ENCODE measurements around the gene RBM39.
"Not testable (repeated sequence)": the region's sequence is repeated elsewhere in the genome, so short reads cannot be mapped to it uniquely, and the experiment has no call there.

Gene RBM39

DNA sequence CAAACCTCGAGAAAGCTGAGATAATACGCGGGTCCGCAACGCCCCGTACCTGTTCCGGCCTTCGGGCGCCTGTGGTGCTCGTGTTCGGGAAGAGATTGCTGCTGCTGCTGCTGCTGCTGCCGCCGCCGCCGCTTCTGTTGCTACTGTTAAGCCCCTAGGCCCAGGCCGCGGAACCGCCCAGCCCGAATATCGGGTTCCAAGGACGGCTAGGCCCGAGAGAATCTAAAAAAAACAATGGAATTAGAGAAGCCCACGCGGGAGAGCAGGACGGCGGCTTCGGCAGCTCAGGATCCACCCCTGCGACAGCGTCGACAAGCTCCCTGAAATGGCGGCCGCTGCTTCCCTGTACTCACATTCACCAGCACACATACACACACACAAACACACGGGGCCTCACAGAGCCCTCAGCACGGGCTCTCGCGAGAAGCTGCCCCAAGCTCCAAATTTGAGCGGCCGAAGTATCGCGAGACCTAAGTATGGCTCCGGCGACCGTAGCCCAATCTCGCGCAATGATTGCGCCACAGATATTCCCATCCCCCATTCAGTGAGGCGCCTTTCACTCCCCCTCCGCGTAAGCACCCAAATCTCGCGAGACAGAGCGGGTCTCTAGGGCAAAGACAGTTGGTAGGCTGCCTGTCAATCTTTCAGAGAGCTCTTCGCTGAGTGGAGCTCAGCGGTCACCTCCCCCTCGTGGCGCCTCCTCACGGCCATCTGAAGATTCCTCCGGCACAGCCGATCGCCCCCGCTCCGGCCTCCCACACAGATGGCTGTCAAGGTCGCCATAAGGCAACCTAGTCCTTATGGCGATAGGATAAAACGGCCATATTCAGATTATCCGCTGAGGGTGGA, at the start of gene RBM39:
RBM39 (minus strand) TSS at position 369 of the 849 bp plus-strand sequence. CDS start 1,386 bp downstream, outside the sequence.
- DNase-seq (ENCODE audit: low read depth in 1 of 2, low spot score in 1 of 2) = peak; percentile 93 to 97

DNA sequence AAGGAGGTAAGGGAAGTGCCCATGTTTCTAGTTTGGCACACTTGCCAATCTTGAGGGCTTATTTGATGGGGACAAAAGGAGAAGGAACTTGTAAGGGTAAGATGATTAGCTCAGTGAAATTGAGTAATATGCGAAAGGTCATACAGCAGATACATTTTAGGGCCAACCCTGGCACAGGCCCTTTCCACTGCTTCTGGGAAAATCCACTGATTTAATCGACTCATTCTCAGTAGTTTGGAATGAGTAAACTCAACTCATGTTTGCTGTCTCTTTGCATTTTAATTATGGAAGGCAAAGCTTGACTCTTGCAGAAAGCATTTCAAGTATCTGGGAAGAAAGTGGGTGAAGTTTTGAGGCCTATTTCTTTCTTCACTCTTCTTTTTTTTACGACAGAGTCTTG, 49.8 kb upstream of the RBM39 start:
- DNase-seq (ENCODE audit: low read depth in 1 of 2, low spot score in 1 of 2) = no peak

DNA sequence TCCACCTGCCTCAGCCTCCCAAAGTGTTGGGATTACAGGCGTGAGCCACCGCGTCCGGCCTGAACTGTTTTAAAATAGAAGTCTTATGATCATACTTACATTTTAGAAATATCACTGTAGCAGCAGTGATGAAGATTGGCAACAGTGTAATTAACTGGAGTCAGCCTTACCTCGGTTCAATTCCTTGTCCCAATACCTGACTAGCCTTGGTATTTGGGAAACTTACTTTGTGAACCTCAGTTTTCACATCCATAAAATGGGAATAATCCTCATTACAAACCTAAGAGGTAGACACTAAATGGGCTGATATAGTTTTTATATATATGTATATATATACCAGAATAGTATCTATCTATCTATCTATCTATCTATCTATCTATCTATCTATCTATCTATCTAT, 49.0 kb upstream of the RBM39 start:
- DNase-seq (ENCODE audit: low read depth in 1 of 2, low spot score in 1 of 2) = no peak

DNA sequence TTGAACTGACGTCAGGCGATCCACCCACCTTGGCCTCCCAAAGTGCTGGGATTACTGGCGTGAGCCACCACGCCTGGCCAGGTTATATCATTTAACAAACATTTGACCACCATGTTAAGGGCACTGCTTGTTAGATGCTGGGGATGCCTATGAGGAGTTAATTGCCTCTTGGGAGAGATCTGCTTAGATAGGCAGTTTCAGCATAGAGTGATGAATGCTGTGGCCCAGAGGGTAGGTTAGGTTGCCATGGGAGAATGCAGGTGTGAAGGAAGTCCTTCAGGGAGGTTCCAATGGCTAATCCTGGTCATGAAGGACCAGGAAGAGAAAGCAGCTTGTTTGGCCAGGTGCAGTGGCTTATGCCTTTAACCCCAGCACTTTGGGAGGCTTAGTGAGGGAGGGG, 46.7 kb upstream of the RBM39 start:
- DNase-seq (ENCODE audit: low read depth in 1 of 2, low spot score in 1 of 2) = no peak

DNA sequence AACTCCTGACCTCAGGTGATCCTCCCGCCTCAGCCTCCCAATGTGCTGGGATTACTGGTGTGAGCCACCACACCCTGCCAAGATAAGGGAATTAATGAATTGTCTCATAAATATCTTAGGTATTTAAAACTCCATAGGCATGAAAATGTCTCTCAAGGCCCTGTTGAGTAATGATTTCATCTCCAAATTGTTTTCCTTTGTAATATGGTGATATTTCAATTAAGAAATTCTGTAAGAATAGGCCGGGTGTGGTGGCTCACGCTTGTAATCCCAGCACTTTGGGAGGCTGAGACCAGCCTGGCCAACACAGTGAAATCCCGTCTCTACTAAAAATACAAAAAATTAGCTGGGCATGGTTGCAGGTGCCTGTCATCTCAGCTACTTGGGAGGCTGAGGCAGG, 43.5 kb upstream of the RBM39 start:
- not testable (repeated sequence) for DNase-seq (ENCODE audit: low read depth in 1 of 2, low spot score in 1 of 2)

DNA sequence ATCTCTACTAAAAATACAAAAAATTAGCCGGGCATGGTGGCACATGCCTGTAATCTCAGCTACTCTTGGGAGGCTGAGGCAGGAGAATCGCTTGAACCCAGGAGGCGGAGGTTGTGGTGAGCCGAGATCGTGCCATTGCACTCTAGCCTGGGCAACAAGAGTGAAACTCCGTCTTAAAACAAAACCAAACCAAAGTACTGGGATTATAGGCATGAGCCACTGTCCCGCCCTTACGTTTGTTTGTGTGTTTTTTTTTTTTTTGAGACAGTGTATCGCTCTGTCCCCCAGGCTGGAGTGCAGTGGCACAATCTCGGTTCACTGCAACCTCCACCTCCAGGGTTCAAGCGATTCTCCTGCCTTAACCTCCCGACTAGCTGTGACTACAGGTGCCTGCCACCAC, 41.8 kb upstream of the RBM39 start:
- not testable (repeated sequence) for DNase-seq (ENCODE audit: low read depth in 1 of 2, low spot score in 1 of 2)

DNA sequence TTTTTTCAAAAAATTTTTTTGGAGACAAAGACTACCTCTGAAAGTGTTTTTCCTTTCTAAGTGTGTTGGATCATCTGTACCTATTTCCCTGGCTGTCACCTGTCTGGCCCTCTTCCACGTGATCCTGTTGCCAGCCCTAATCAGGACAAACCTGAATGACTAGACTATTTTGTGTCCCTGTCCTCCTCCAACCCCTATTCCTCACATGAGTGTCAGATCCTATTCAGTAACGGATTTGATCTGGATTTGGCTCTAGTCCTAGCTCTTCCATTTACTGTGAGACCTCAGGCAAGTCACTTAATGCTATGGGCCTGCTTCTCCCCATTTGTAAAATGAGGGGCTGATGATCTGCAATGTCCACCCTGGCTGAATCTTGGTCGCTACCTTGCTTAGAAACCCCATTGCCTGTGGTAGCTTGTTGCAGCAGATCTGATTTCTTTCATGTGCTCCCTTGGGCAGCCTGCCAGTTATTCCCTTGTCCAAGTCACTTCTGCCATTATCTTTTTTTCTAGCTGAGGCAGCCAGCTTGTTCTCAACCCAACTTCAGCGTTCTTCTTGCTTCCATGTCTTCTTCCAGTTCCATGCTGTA, 34.5 kb upstream of the RBM39 start:
- DNase-seq (ENCODE audit: low read depth in 1 of 2, low spot score in 1 of 2) = no peak

DNA sequence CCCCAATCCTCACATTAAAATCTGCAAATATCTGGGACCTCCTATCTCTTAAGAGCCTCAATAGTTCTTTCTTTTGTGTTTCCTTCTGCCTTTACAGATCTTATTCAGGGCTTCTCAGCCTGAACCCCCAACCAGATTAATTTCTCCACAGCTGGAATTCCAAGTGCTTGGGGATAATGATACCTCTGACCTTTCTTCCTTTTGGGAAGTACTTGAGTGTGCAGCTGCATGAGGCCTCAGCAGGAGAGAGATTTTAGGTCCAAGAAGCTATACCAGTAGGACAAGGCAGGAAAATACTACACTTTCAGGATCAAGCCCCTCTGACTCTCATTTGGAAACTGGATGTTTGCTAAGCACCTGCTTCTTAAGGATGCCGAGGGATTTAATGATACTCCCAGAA, 32.3 kb upstream of the RBM39 start:
- DNase-seq (ENCODE audit: low read depth in 1 of 2, low spot score in 1 of 2) = no peak

DNA sequence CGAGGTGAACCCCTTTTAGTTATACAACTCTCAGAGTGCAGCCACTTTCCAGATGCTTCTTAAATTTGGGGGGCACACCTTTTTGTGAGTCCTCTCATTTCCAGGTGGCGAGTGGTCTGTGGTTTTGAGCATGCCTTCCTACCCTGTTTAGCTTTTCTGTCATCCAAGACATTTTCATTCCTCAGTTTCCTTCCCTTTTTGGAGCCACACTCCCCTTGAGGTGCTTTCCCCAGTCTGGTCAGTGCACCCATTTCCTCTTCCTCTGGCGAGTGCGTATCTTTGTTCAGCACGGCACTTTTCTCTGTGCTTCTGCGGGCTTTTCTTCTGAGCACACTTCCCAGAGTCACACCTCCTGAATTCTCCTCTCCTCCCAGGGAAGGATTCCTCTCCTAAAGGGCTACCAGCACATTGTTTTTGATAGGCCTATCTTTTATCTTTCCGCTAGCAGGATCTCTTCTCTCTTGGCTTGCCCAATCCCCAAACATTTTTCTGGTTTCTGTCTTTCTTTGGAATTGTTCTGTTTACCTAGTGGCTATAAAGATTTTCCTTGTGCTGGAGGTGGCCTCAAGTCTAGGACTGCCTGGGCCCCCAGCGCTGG, 31.2 kb upstream of the RBM39 start:
- DNase-seq (ENCODE audit: low read depth in 1 of 2, low spot score in 1 of 2) = no peak

DNA sequence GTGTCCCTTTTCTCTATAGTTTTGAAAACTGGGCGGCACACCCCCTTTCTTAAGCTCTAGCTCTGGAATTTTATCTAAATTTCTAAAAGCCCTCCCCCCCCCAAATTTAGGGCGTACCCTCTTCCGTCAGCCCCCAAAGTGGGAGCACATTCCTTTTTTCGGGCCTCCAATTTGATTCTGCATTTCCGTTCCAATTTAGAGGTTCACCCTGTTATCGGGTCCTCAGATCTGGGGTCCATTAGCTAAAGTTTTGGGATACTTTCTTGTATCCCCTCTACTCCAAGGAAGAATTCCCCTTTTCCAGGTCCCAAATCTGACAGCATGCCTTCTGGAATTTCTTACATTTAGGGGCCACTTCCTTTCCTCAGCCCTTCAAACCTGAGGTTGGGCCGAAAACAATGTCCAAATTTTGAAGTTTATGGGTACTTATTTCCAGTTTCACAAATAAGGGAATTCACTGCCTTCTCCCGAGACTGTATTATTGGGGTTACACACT, 30.6 kb upstream of the RBM39 start:
- no peak for DNase-seq (ENCODE audit: low read depth in 1 of 2, low spot score in 1 of 2)

DNA sequence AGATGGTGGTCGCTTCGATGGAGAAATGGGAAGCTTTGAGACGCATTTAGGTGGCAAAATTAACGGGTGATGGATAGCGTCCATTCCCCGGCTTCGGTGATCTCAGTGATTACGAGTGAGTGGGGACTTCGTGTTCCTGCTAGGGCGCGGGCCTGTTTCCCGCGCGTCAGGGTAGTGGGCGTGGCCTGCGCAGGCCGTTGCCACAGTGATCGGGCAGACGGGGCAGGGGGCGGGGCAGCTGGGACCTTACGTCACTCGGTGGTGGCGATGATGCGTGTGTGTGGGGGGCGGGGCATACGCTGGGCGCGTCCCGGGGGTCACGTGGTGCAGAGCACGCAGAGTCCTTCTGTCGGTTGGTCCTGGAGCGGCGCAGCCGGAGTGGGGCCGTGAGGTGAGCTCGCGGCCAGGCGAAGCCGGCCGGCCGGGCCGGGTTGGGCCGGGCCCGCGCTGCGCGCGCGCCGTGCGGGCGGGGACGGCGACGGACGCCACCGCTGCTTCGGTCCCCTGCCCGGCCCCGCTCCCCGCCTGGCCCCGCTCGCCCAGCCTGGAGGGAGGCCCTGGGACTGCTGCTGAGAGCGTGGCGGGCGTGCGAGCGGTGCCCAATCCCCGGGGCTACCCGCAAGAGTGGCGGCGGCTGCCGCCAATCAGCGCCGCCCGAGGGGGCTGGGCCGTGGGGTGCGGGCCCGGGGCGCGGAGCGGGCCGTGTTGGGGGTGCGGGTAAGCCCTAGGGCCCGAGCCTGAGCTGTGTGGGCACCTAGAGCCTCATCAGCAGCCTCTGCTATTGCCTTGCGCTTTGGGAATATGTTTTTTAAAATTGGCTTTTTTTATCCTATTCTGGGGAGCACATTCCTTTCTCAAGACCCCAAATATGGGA, 29.9 kb upstream of the RBM39 start, which contains the start of gene PHF20:
PHF20 (plus strand) TSS at position 327 of the 874 bp plus-strand sequence. CDS start 29,508 bp downstream, outside the sequence.
- peak; percentile 99 to 100 for DNase-seq (ENCODE audit: low read depth in 1 of 2, low spot score in 1 of 2)

DNA sequence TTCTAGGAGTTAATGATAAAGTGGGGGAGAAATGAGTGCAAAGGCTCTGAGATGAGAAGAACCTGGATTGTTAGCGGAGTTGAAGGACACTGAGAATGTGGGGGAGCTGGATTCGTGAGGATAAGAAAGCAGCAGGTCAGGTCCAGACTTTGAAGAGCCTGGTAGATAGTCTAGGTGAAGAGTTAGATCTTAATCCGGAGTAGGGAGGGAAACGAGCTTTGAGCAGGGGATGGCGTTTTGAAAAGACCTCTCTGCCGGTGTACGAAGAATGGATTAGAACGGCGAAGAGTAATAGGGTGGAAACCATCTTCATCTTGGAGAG, 29.3 kb upstream of the RBM39 start:
- no peak for DNase-seq (ENCODE audit: low read depth in 1 of 2, low spot score in 1 of 2)

DNA sequence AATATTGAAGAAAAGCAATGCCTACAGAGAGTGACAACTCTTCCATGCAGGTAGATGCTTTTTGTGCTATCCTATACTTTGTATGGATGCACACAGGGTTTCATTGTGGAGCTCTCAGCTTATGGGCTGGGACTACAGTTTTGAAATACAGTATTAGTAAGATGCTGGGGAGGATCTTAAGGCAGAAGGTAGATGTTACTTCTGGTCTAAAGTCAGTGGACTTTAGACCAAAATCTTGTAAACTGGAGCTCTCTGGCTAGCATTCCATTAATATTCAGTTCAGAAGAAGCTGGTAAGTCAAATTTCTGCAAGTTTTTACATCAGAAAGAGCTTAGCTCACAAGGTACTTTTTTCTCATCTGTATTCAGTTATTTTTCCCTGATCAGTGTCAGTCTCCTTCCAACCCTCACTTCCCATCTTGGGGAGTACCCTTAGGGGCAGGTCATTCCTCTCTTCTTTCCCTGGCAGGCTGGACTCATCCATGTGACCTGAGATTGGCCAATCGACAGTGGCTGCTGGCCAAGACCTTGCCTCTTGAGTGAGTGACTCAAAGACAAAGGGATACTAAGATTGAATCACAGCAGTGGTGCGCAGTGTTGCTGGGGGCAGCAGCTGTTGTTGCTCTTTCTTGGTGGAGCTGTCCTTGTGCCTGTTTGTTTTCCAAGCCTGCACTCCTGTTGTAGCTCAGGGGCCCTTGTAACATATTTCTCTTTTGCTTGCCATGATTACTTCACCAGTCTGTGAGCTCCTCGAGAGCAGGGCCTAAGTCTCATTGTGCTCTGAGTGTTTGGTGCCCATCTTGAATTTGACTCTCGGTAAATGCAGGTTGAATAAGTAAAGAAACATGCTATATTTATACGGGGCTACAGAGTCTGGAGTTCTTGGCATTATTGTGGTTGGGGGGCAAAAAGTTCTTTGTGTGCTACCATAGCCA, 26.9 kb upstream of the RBM39 start:
- no peak for DNase-seq (ENCODE audit: low read depth in 1 of 2, low spot score in 1 of 2)

DNA sequence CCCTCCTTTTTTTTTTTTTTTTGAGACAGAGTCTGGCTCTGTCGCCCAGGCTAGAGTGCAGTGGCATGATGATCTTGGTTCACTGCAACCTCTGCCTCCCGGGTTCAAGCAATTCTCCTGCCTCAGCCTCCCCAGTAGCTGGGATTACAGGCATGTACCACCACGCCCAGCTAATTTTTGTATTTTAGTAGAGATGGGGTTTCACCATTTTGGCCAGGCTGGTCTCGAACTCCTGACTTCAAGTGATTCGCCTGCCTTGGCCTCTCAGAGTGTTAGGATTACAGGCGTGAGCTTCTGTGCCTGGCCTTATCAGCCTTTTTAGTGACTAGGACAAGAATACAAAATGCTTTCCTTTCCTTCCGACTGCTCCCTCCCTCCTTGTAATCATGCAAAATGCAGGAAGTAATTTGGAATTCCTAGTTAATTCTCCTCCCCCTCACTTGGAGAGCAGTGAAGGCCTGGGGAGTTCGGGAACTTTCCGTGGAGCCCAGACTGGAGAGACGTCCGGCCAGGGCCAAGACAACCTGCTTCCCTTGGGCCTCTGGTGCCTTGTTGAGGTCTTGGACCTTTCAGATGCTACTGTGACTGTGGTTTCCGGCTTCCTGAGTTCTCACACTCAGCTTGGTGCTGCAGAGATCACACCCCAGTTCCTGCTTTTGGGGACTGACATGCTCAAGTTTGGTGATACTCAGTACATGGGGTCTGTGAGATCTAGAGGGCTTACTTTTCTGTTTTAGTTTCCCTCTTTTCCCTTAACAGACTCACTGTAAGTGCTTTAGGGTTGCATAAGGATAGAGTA, 25.8 kb upstream of the RBM39 start:
- DNase-seq (ENCODE audit: low read depth in 1 of 2, low spot score in 1 of 2) = peak in 1 of 2 donors; percentile 29

DNA sequence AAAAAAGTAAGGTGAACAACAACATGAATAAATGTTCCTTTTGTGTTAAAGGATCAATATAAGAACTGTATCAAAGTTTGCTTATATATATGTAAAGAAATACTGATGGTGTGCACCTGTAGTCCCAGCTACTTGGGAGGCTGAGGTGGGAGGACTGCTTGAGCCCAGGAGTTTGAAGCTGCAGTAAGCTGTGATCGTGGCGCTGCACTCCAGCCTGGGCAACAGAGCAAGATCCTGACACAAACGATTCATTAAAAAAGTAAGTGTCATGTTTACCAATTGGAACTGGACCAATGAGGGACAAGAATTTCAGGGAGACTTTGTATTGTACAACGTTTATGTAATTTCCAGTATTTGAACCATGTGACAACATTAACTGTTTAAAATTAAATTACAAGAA, 24.8 kb upstream of the RBM39 start:
- no peak for DNase-seq (ENCODE audit: low read depth in 1 of 2, low spot score in 1 of 2)

DNA sequence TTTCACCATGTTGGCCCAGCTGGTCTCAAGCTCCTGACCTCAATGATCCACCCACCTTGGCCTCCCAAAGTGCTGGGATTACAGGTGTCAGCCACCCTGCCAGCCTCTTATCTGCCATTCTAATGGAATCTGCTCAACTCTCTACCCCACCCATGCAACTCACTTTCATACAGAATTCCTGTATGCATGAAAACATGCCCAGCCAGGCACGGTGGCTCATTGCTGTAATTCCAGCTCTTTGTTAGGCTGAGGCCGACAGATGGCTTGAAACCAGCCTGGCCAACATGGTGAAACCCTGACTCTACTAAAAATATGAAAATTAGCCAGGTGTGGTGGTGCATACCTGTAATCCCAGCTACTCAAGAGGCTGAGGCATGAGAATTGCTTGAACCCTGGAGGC, 22.9 kb upstream of the RBM39 start:
- DNase-seq (ENCODE audit: low read depth in 1 of 2, low spot score in 1 of 2) = not testable (repeated sequence)

DNA sequence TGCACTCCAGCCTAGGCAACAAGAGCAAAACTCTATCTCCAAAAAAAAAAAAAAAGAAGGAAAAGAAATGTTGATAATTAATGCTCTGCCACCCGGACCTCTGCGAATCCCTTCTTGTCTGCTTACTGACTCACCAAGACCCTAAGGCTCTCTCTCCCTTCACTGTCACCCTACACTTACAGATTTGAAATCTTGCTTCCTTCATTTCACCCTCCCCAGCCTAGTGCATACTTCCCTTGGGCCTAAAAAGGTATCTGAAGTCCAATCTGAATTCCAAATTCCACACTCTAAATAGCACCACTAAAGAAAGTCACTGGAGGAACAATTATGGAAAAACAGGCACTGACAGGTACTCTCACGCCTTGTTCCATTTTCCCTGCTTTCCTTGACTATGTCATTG, 20.4 kb upstream of the RBM39 start:
- DNase-seq (ENCODE audit: low read depth in 1 of 2, low spot score in 1 of 2) = no peak

DNA sequence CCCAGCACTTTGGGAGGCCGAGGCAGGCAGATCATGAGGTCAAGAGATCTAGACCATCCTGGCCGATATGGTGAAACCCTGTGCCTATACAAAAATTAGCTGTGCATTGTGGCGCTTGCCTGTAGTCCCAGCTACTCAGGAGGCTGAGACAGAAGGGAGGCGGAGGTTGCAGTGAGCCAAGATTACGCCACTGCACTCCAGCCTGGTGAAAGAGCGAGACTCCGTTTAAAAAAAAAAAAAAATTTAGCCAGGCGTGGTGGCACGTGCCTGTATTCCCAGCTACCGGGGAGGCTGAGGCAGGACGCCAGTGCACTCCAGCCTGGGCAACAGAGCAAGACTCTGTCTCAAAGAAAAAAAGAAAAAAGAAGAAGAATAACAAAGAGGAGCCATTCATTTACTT, 19.5 kb upstream of the RBM39 start:
- not testable (repeated sequence) for DNase-seq (ENCODE audit: low read depth in 1 of 2, low spot score in 1 of 2)

DNA sequence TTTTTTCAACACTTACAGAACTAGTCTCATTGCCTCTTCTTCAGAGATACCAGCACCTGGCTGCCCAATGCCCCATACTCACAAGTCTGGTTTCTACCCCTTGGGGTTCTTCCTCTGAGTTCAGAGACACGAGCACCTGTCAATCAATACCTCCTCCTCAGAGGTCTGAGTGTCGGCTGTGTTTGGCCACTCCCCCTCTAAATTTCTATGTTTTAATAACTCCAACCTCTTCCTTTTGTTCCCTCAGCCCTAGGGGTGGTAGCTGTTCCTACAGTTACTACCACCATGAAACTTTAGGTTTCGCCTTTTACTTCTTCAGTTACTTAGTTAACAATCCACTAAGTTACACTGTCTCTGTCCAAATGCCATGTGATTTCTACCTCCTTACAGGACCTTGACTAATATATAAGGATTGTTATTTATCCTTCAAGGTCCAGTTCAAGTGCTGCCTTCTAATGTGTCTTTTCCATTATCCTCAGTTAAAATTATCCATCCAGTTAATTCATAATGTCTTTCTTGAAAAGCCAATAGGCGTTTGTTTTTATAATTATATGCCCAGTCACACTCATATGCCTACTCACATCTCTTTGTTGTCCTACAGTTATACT, 15.1 kb upstream of the RBM39 start:
- DNase-seq (ENCODE audit: low read depth in 1 of 2, low spot score in 1 of 2) = no peak
